Loucy (cell line): ENCODE measurements around the gene OXER1.

Experiments used
- H2AFZ ChIP-seq: fragments of 200-600 bp; sonication (generic); 2 replicates; pipeline ENCODE4 v1.6.0; 2016; ENCODE audit warnings: antibody characterized with exemption, mild to moderate bottlenecking, low read length, moderate library complexity
- H3F3A ChIP-seq: fragments of 200-600 bp; 2 replicates; pipeline ENCODE4 v1.6.0; 2016; ENCODE audit warnings: antibody characterized with exemption, low read depth, mild to moderate bottlenecking
- H3K27me3 ChIP-seq: fragments of 200-600 bp; sonication (generic); 2 replicates; pipeline ENCODE4 v1.6.1; 2014; ENCODE audit warnings: low read length, mild to moderate bottlenecking; ENCODE audit not compliant: insufficient read depth, poor library complexity, severe bottlenecking
- H3K36me3 ChIP-seq: fragments of 200-600 bp; sonication (generic); 2 replicates; pipeline ENCODE4 v1.6.1; 2016; ENCODE audit warnings: low read length; ENCODE audit not compliant: insufficient read depth
- H3K4me1 ChIP-seq: fragments of 200-600 bp; sonication (generic); 2 replicates; pipeline ENCODE4 v1.5.1; 2014; ENCODE audit warnings: low read length, mild to moderate bottlenecking; ENCODE audit not compliant: insufficient read depth, poor library complexity, severe bottlenecking
- H3K4me2 ChIP-seq: fragments of 200-600 bp; sonication (generic); 2 replicates; pipeline ENCODE4 v1.6.0; 2014; ENCODE audit warnings: antibody characterized with exemption, low read length, low read depth, mild to moderate bottlenecking; ENCODE audit not compliant: poor library complexity, severe bottlenecking
- H3K4me3 ChIP-seq: fragments of 200-600 bp; sonication (generic); 2 replicates; pipeline ENCODE4 v1.5.1; 2014; ENCODE audit warnings: low read length, mild to moderate bottlenecking, mixed read lengths; ENCODE audit not compliant: poor library complexity, severe bottlenecking
- H3K79me2 ChIP-seq: fragments of 200-600 bp; sonication (generic); 2 replicates; pipeline ENCODE4 v1.6.1; 2014; ENCODE audit warnings: low read length; ENCODE audit not compliant: insufficient read depth
- H3K9ac ChIP-seq: fragments of 200-600 bp; sonication (generic); 2 replicates; pipeline ENCODE4 v1.6.0; 2014; ENCODE audit warnings: mild to moderate bottlenecking, low read depth, low read length, moderate library complexity; ENCODE audit not compliant: poor library complexity, severe bottlenecking
- H3K9me2 ChIP-seq: fragments of 200-600 bp; sonication (generic); replicated peaks from 2 replicates; pipeline ENCODE4 v1.6.1; 2016; ENCODE audit warnings: low read depth, low read length, mixed read lengths
- H3K9me3 ChIP-seq: fragments of 200-600 bp; sonication (generic); 2 replicates; pipeline ENCODE4 v1.6.1; 2014; ENCODE audit warnings: mild to moderate bottlenecking, antibody characterized with exemption, low read length, low read depth; ENCODE audit not compliant: insufficient read depth
- H4K20me1 ChIP-seq: fragments of 200-600 bp; sonication (generic); 2 replicates; pipeline ENCODE4 v1.6.0; 2014; ENCODE audit warnings: antibody characterized with exemption, low read length, mild to moderate bottlenecking; ENCODE audit not compliant: insufficient read depth, poor library complexity, severe bottlenecking
- CTCF ChIP-seq: fragments of 200-600 bp; sonication (generic); conservative IDR thresholded peaks from 2 replicates; pipeline ENCODE4 v1.5.1; 2014; ENCODE audit warnings: mild to moderate bottlenecking, antibody characterized with exemption, low read length
- EZH2phosphoT487 ChIP-seq: fragments of 200-600 bp; IDR thresholded peaks from 2 replicates; pipeline ENCODE4 v1.6.1; 2018; ENCODE audit warnings: antibody characterized with exemption, mild to moderate bottlenecking, moderate library complexity, borderline replicate concordance

OXER1 gene

GRCh38 chr2:42712934-42713333 lies 51.0 kb downstream of the OXER1 start:
- peaks cover 21% of the 10 kb centered on the region for H3K36me3 ChIP-seq
- H2AFZ ChIP-seq: no peak overlapping the region
- H3K4me2 ChIP-seq: no peak overlapping the region
- H3K9me2 ChIP-seq: no peaks in the 10 kb centered on the region
- no peak for TF ChIP-seq EZH2phosphoT487
- no peak for TF ChIP-seq CTCF
- no peak overlapping the region for H3K4me3 ChIP-seq
- H3K27me3 ChIP-seq: no peaks in the 10 kb centered on the region
- H3F3A ChIP-seq: no peaks in the 10 kb centered on the region
- H4K20me1 ChIP-seq: no peaks in the 10 kb centered on the region
- H3K9ac ChIP-seq: no peak overlapping the region
- H3K4me1 ChIP-seq: no peaks in the 10 kb centered on the region
- no peaks in the 10 kb centered on the region for H3K79me2 ChIP-seq
- H3K9me3 ChIP-seq: no peaks in the 10 kb centered on the region
